T-helper 1 cell (primary cell): ENCODE measurements around the gene RER1.

Experiments
- DNase-seq, 5 donors: peaks; one replicate each; pipeline ENCODE4 v3.0.0-alpha.2; 2012 to 2020

The RER1 gene

GRCh38 chr1:2408456-2408855 lies 16.8 kb downstream of the RER1 start:
- DNase-seq, result no peak

DNA sequence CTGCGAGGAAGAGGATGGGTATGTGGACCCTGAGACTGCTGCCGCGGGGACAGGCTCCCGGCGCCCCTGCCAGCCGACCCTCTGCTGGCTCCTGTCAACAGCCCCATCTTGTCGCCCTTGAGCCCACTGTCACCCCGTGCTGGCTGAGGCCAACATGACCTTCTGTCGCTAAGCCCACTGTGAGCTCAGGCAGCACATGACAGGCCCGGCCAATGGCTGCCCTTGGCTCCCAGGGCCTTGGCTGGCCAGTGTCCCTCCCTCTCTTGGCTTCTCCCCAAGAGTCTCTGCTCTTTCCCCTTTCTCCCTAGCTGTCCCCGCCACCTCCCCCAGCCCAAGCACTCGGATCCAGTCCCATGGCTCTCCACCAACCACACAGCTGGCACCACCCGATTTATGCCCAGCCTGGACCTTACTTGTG lies 17.2 kb downstream of the RER1 start:
- no peak for DNase-seq

- DNase-seq, result no peak
Measured at GRCh38 chr1:2409745-2410144, 18.1 kb downstream of the RER1 start.

- DNase-seq, result peak in 1 of 5 donors; percentile 32
Measured at GRCh38 chr1:2411801-2412394, 20.3 kb downstream of the RER1 start.

- peak; percentile 96 to 99 (median 98) for DNase-seq
Measured at GRCh38 chr1:2412395-2412772, 20.7 kb downstream of the RER1 start, which contains the start of gene PEX10. Gene PEX10, minus strand, starts transcription at chr1:2412564. Its CDS starts 62 bp downstream, at chr1:2412502.

GRCh38 chr1:2412773-2413494 lies 21.3 kb downstream of the RER1 start:
- no peak for DNase-seq

DNA sequence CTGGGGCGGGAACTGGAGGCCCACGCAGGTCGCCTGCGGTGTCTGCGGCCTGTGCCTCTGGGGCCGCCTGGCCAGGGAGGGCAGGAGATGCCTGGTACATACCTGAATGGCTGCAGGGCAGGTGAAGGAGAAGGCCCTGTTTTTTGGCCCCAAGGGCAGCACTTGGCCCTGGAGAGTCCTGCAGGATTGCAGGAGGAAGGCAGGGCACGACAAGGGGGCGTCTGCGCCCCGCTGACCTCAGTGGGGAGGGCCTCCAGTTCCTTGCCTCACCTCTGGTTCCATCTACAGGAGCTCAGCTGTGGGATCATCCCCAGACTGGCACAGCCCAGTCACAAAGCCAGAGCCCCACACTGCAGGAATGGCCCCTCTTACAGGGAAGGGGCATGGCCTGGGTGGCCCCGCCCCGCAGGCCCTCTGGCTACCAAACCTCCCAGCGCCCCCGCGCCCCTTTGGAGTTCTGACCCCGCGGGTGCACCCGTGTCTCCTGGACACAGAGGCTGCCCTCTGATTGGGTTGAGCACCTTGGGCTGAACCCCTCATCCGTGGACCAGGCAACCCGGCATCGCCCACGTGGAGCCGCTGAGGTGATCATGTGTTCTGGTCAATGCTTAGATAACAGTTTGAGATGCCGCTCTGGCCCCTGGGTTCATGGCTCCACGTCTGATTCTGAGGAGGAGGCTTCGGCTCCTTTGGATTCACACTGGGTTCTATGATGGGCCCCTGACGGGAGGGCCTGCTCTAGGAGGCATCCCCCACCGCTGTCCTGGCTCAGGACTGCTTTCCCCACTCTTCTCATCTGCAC lies 22.1 kb downstream of the RER1 start:
- DNase-seq, result no peak

- peak; percentile 58 to 78 (median 72) for DNase-seq
Measured at GRCh38 chr1:2414297-2414958, 22.8 kb downstream of the RER1 start.

DNA sequence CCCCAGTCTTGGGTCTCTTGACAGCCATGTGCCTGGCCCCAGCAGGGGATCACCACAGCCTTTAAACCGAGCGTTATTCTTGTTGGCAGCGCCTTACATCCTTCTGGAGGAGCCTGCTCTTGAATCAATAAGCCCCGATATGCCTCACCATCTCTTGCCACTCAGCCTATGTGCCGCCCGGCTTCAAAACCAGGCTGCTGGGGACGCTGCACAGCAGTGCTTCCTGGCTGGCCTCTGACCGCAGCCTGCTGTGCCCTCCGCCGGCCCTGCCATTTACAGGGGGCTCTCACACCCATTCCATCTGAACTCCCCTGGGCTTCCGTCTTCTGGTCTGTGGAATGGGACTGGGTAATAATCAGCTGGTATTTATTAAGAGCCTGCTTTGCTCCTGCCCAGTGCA lies 23.7 kb downstream of the RER1 start:
- no peak for DNase-seq

GRCh38 chr1:2415801-2416208 lies 24.2 kb downstream of the RER1 start:
- peak in 2 of 5 donors; percentile 25 to 76 for DNase-seq

GRCh38 chr1:2416403-2416802 lies 24.8 kb downstream of the RER1 start:
- peak in 2 of 5 donors; percentile 28 to 42 for DNase-seq

DNA sequence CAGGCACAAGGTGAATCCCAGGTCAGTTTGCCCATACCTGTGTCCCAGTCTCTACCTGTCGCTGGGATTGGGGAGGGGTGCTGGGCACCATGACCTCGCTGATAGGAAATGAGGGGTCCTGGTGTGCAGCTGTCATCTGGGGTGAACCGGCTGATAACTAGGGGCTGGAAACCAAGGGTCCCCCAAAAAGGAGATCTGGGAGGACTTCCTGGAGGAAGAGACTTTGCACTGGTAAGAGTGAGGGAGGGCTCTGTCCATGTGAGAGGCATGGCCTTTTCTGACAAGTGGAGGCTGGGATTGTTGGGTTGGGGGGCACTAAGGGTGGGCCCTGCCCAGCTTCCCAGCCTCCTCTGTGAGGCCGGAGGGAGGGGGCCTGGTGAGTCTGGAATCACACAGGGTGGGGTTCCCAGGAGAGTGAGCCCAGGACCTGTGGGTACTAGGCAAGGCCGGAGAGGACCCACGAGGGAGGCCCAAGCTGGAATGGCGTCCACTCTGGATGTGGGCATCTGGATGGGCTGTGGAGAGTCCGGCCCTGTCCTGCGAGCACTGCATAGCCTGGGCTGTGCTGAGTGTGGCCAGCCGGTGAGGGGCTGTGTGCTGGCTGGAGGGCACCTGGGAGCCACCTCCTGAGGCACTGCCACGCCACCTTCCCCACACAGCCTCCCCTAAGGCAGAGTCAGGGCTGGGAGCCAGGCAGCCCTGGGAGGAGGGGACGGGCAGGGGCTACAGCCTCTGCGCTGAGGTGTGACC lies 25.6 kb downstream of the RER1 start:
- no peak for DNase-seq

GRCh38 chr1:2417833-2418225 lies 26.2 kb downstream of the RER1 start:
- no peak for DNase-seq

DNA sequence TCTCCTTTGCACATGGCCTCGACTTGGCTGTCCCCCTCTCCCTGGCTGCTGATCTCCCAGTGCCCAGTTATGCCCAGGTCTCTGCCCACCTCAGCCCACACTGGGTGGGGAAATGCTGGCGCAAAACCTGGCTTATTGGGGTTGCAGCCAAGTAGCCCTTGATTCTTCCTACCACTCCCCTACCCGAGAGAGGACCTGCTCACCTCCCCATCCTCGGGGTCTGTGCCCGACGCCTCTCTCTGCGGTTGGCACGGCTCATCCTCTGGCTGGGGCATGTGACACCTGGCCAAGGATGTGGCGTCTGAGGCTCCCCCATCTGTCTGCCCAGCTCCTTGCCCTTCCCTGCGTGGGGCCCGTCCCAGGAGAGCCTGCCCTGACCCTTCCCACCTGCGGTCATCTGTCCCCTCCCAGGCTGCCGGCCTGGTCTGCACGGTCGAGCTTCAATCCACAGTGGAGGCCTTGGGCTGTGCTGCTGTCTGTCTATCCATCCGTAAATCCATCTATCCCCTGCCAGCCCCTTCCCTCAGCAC lies 27.2 kb downstream of the RER1 start:
- no peak for DNase-seq

DNA sequence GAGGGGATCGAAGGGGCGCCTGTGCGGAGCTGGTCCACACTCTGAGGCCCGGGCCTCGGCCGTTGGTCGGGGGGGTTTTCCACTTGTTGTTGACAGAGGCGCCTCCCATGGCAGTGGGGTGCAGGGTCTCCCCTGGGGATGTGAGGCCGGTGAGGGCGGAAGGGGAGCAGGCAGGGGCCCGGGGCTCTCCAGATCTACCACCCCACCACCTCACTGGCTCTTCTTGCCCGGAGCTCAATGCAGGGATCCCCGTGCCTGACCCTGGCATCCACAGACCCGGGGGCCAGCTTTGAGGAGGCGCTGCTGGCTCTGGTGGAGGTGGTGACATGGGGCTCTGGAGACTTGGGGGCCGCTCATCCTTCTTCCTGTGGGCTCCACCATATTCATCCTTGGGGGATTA lies 27.8 kb downstream of the RER1 start:
- no peak for DNase-seq

GRCh38 chr1:2422523-2422922 lies 30.9 kb downstream of the RER1 start:
- no peak for DNase-seq

GRCh38 chr1:2425892-2426291 lies 34.3 kb downstream of the RER1 start:
- no peak for DNase-seq

DNA sequence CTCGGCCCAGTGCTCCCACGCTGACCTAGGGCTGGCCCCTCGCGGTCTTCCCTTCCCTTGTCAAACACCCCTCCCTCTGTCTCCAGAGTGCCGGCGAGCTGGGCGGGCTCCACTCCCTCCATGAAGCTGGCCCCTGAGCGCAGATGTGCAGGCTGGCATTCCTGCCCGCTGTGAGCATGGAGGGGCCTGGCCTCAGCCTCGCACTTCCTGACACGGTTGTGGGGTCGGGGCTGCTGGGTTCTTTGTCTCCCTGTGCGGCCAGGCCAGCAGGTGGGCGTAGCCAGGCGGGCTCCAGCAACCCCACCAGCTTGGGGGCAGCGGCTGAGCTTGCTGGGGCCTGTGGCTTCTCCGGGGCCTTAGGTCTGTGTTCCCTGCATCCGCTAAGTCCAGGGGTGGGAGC lies 34.9 kb downstream of the RER1 start:
- DNase-seq, result no peak

DNA sequence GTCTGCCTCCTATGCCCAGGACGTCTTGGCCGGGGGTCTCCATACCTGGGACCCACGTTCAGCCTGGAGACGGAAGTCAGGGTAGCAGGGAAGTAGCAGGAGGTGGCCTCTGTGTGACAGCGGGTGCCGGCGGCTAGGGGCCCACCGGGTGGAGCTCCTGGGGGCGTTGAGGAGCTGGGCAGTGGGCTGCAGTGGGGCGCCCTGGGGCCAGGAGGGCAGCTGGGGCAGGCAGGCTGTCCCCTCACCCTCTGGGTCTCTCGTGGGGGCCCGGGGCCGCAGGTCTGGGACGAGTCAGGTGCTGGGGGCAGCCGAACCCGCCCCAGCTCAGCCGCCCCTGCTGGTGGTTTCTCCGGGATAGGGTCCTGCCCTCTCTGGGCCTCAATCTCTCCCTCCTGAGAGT lies 35.4 kb downstream of the RER1 start:
- DNase-seq, result no peak

DNA sequence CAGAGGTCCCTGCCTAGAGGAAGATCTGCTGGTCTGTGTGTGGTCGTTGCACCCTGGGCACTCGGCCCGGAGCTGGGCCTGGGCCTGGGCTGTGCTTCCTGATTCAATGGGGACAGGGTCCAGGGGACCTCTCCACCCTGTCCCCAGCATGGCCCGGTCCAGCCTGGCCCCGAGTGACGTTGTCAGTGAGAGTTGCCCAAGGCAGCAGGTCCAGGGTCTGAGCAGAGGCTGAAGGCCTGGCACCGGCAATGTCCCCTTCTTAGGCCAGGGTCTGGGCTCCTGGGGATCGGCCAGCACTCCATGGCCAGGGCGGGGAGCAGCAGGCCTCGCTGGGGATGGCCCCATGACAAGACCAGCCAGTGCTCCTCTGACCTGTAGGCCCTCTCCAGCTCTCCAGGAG lies 36.3 kb downstream of the RER1 start:
- DNase-seq, result no peak

GRCh38 chr1:2428490-2428889 lies 36.8 kb downstream of the RER1 start:
- no peak for DNase-seq
